Measurements from ENCODE around the gene ATP10B.

The ATP10B gene

DNA sequence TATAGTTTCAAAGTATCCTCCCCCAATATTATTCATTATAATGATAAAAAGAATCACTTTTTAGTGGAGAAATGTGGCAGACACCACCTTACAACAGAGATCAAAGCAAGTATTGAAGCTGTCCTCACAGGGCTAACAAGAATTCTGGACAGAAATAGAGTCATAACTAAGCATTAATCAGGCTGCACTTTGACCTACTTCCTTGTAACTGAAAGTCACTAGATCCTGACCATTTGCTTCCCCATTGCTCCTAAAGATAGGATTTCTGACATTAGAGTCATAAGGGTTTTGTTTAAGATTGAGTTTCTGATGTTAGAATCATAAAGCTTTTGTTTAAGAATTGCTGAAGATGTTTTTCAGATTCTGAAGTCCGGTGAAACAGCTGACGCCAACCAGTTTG lies 159.7 kb downstream of the ATP10B start:
- Histone ChIP-seq H3K27ac (ENCODE audit: low read depth, low read length, poor library complexity, severe bottlenecking) (no peak overlapping the region), H3K9me2 (ENCODE audit: low read depth, low read length) (no peaks in the 10 kb centered on the region), H3K4me1 (ENCODE audit: insufficient read depth, low read length, severe bottlenecking) (no peaks in the 10 kb centered on the region), H3K79me2 (ENCODE audit: insufficient read depth, low read length) (no peaks in the 10 kb centered on the region), H3K4me3 (ENCODE audit: low read depth, low read length, poor library complexity, severe bottlenecking) (no peak overlapping the region), H4K20me1 (ENCODE audit: insufficient read depth, low read length) (no peaks in the 10 kb centered on the region), H3F3A (ENCODE audit: insufficient read depth, low read length) (no peaks in the 10 kb centered on the region), H3K4me2 (ENCODE audit: low read length) (no peak overlapping the region), H3K9ac (ENCODE audit: low read length) (no peak overlapping the region), H3K9me3 (ENCODE audit: low read length) (no peaks in the 10 kb centered on the region), H3K27me3 (ENCODE audit: insufficient read depth, low read length) (no peaks in the 10 kb centered on the region), H2AFZ (ENCODE audit: low read length) (no peak overlapping the region), H3K36me3 (ENCODE audit: insufficient read depth, low read length) (no peaks in the 10 kb centered on the region)
- TF ChIP-seq EZH2 (IDR thresholded peaks at IDR 0.05; ENCODE audit: borderline replicate concordance, low read length), result no peak
- TF ChIP-seq, protein P1, sequence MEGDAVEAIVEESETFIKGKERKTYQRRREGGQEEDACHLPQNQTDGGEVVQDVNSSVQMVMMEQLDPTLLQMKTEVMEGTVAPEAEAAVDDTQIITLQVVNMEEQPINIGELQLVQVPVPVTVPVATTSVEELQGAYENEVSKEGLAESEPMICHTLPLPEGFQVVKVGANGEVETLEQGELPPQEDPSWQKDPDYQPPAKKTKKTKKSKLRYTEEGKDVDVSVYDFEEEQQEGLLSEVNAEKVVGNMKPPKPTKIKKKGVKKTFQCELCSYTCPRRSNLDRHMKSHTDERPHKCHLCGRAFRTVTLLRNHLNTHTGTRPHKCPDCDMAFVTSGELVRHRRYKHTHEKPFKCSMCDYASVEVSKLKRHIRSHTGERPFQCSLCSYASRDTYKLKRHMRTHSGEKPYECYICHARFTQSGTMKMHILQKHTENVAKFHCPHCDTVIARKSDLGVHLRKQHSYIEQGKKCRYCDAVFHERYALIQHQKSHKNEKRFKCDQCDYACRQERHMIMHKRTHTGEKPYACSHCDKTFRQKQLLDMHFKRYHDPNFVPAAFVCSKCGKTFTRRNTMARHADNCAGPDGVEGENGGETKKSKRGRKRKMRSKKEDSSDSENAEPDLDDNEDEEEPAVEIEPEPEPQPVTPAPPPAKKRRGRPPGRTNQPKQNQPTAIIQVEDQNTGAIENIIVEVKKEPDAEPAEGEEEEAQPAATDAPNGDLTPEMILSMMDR (IDR thresholded peaks at IDR 0.05; ENCODE audit: low read length), result no peak

DNA sequence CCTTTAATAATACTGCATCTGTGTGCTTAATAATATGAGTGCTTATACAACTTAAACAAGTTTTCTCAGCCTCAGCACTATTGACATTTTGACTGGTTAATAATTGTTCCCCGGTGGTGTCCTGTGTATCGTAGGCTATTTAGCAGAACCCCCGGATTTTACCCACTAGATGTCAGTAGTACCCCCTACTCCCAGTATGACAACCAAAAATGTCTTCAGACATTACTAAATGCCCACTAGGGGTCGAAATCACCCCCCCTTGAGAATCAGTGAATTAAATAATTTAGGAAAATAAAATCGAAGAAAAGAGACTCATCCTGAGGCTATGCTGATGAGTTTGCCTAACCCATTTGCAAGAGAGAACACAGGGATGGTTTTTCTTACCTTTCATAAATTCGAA lies 166.3 kb downstream of the ATP10B start:
- H3K27ac ChIP-seq (ENCODE audit: low read depth, low read length, poor library complexity, severe bottlenecking), result no peak overlapping the region
- H3K79me2 ChIP-seq (ENCODE audit: insufficient read depth, low read length), result no peaks in the 10 kb centered on the region
- no peaks in the 10 kb centered on the region for H3K4me1 ChIP-seq (ENCODE audit: insufficient read depth, low read length, severe bottlenecking)
- no peaks in the 10 kb centered on the region for H3F3A ChIP-seq (ENCODE audit: insufficient read depth, low read length)
- H3K9me2 ChIP-seq (ENCODE audit: low read depth, low read length), result no peaks in the 10 kb centered on the region
- H2AFZ ChIP-seq (ENCODE audit: low read length), result no peak overlapping the region
- no peak overlapping the region for H3K9ac ChIP-seq (ENCODE audit: low read length)
- no peaks in the 10 kb centered on the region for H3K36me3 ChIP-seq (ENCODE audit: insufficient read depth, low read length)
- H4K20me1 ChIP-seq (ENCODE audit: insufficient read depth, low read length), result no peaks in the 10 kb centered on the region
- H3K4me3 ChIP-seq (ENCODE audit: low read depth, low read length, poor library complexity, severe bottlenecking), result no peak overlapping the region
- H3K27me3 ChIP-seq (ENCODE audit: insufficient read depth, low read length), result no peaks in the 10 kb centered on the region
- H3K9me3 ChIP-seq (ENCODE audit: low read length), result no peaks in the 10 kb centered on the region
- no peak overlapping the region for H3K4me2 ChIP-seq (ENCODE audit: low read length)
- no peak for TF ChIP-seq EZH2 (IDR thresholded peaks at IDR 0.05; ENCODE audit: borderline replicate concordance, low read length)
- TF ChIP-seq, protein P1 (IDR thresholded peaks at IDR 0.05; ENCODE audit: low read length), result peak; percentile 60

DNA sequence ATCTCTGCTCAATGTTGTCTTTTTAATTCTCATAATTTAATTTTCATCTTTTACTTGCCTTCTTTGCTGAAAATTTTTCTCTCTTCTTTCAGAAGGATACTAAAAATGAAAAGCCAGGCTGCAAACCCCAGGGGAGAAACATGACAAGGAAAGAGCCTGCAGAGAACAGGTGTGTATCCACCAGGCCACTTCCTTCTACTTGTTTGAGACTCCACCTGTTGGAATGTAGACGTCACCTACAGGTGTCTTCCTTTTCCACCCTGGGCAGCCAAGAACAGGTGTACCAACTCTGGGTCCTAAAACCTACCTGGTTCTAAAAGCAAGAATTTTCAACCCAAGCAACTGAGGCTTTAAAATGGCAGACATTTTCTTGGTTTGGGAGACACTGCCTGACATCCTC lies 166.8 kb downstream of the ATP10B start:
- Histone ChIP-seq H3F3A (ENCODE audit: insufficient read depth, low read length) (no peaks in the 10 kb centered on the region), H3K4me2 (ENCODE audit: low read length) (no peak overlapping the region), H3K36me3 (ENCODE audit: insufficient read depth, low read length) (no peaks in the 10 kb centered on the region), H3K27ac (ENCODE audit: low read depth, low read length, poor library complexity, severe bottlenecking) (no peak overlapping the region), H3K9ac (ENCODE audit: low read length) (no peak overlapping the region), H3K79me2 (ENCODE audit: insufficient read depth, low read length) (no peaks in the 10 kb centered on the region), H3K9me3 (ENCODE audit: low read length) (no peaks in the 10 kb centered on the region), H2AFZ (ENCODE audit: low read length) (no peak overlapping the region), H3K27me3 (ENCODE audit: insufficient read depth, low read length) (no peaks in the 10 kb centered on the region), H4K20me1 (ENCODE audit: insufficient read depth, low read length) (no peaks in the 10 kb centered on the region), H3K4me3 (ENCODE audit: low read depth, low read length, poor library complexity, severe bottlenecking) (no peak overlapping the region), H3K9me2 (ENCODE audit: low read depth, low read length) (no peaks in the 10 kb centered on the region), H3K4me1 (ENCODE audit: insufficient read depth, low read length, severe bottlenecking) (no peaks in the 10 kb centered on the region)
- TF ChIP-seq EZH2 (IDR thresholded peaks at IDR 0.05; ENCODE audit: borderline replicate concordance, low read length), result no peak
- TF ChIP-seq, protein P1 (IDR thresholded peaks at IDR 0.05; ENCODE audit: low read length), result no peak
